K562 (cell line): ENCODE results near the gene KCNK16. TPM values are rescaled to one million over a fixed set of nuclear protein-coding genes. Genes with fewer than 3 reads are reported as not detected.
A peak's percentile ranks its signal among the peaks of the same experiment; 100 is the strongest.

Experiments used
- CREB3 ChIP-seq: fragments of 450-650 bp; conservative IDR thresholded peaks from 2 replicates; pipeline ENCODE4 v1.6.1; 2016; ENCODE audit warnings: missing genetic modification characterization, low read depth, mild to moderate bottlenecking, missing compliant biosample characterization, moderate library complexity
- HMBOX1 ChIP-seq: sonication (generic); IDR thresholded peaks from 2 replicates; pipeline ENCODE4 v1.6.1; 2016
- JUND ChIP-seq, 2 experiments: IDR thresholded peaks; 2 replicates in 1 of 2; 3 replicates in 1 of 2; pipeline ENCODE4 v1.6.1; 2011; ENCODE audit warnings: borderline replicate concordance in 2 of 2, low read depth in 2 of 2, low read length in 2 of 2, improper control_type of control experiment in 1 of 2, missing biosample characterization in 1 of 2, missing genetic modification characterization in 1 of 2, missing genetic modification reagents in 1 of 2
- MBD2 ChIP-seq: sonication (generic); IDR thresholded peaks from 2 replicates; pipeline ENCODE4 v1.6.1; 2016; ENCODE audit warnings: low read depth, borderline replicate concordance
- NCOA6 ChIP-seq: fragments of 450-650 bp; IDR thresholded peaks from 2 replicates; pipeline ENCODE4 v1.6.1; 2017; ENCODE audit warnings: mild to moderate bottlenecking
- POLR2G ChIP-seq: fragments of 200-400 bp; formaldehyde crosslinking; IDR thresholded peaks from 2 replicates; pipeline ENCODE4 v1.6.1; 2017; ENCODE audit warnings: low read depth, mild to moderate bottlenecking, antibody characterized with exemption, low read length, moderate library complexity
- POLR3G ChIP-seq: IDR thresholded peaks from 2 replicates; pipeline ENCODE4 v1.6.1; 2011; ENCODE audit not compliant: insufficient read length, insufficient replicate concordance; ENCODE audit errors: extremely low read depth
- RAD21 ChIP-seq, 2 experiments: fragments of 250-450 bp in 1 of 2; fragments of 450-650 bp in 1 of 2; sonication (Bioruptor Pico) in 1 of 2; formaldehyde crosslinking in 1 of 2; IDR thresholded peaks in 1 of 2; conservative IDR thresholded peaks in 1 of 2; 2 replicates each; pipeline versions ENCODE4 v1.4.0 to v1.8.0; 2020 to 2022; ENCODE audit warnings: mild to moderate bottlenecking in 2 of 2, moderate library complexity in 1 of 2
- SMARCC2 ChIP-seq: fragments of 450-650 bp; IDR thresholded peaks from 2 replicates; pipeline ENCODE4 v1.6.1; 2017; ENCODE audit warnings: antibody characterized with exemption, moderate library complexity, mild to moderate bottlenecking, low read depth
- STAT6 ChIP-seq: sonication (generic); formaldehyde crosslinking; IDR thresholded peaks from 2 replicates; pipeline ENCODE4 v1.8.1; 2023; ENCODE audit warnings: mild to moderate bottlenecking, missing genetic modification reagents
- XRCC5 ChIP-seq: fragments of 200-400 bp; formaldehyde crosslinking; IDR thresholded peaks from 2 replicates; pipeline ENCODE4 v1.6.1; 2017; ENCODE audit warnings: low read depth, mild to moderate bottlenecking, low read length
- ZFP30 ChIP-seq: fragments of 250-450 bp; sonication (Bioruptor Pico); IDR thresholded peaks from 2 replicates; pipeline ENCODE4 v1.8.0; 2022; ENCODE audit warnings: moderate library complexity, mild to moderate bottlenecking, inconsistent platforms, borderline replicate concordance
- ZNF12 ChIP-seq: sonication (generic); formaldehyde crosslinking; IDR thresholded peaks from 2 replicates; pipeline ENCODE4 v1.4.0; 2020; ENCODE audit warnings: mild to moderate bottlenecking, missing genetic modification reagents
- ZNF274 ChIP-seq: IDR thresholded peaks from 2 replicates; pipeline ENCODE4 v1.6.1; 2011; ENCODE audit warnings: low read depth, mild to moderate bottlenecking, low read length, moderate library complexity, borderline replicate concordance
- polyA plus RNA-seq, 8 experiments: library from polyadenylated mRNA; depleted of rRNA in 4 of 8; stranded (reverse) in 5 of 8; unstranded in 3 of 8; fragments of >200 nt; fragmentation: Nextera tagmentation in 2 of 8; fragmentation: Illumina TruSeq in 1 of 8; extraction: Ambion mirVana in 2 of 8; extraction: Trizol in 1 of 8; gene quantifications; 2 replicates each; pipeline versions ENCODE4 v1.2.1 to v1.2.3, GENCODE V29; 2011 to 2014; ENCODE audit warnings: inconsistent platforms in 1 of 8, missing spikeins in 1 of 8
- total RNA-seq, 7 experiments: library from RNA; depleted of rRNA in 6 of 7; stranded (reverse); fragments of >200 nt in 6 of 7; fragmentation: Illumina TruSeq in 2 of 7; extraction: Trizol in 2 of 7; gene quantifications; 2 replicates each; pipeline versions ENCODE4 v1.2.1 to v1.2.3, GENCODE V29; 2011 to 2021; ENCODE audit warnings: low replicate concordance in 1 of 7
- TF ChIP-seq, protein P1 (sequence below), 3 experiments: IDR thresholded peaks in 2 of 3; conservative IDR thresholded peaks in 1 of 3; 2 replicates each; pipeline ENCODE4 v1.5.1; 2011 to 2012; ENCODE audit warnings: low read length in 3 of 3, mild to moderate bottlenecking in 3 of 3, control low read depth in 2 of 3, improper control_type of control experiment in 1 of 3, inconsistent platforms in 1 of 3, low read depth in 1 of 3, mixed read lengths in 1 of 3, moderate library complexity in 1 of 3; ENCODE audit not compliant: insufficient read depth in 2 of 3
- TF ChIP-seq, protein P2 (sequence below): fragments of 450-650 bp; formaldehyde crosslinking; IDR thresholded peaks from 2 replicates; pipeline ENCODE4 v1.4.0; 2020; ENCODE audit warnings: mild to moderate bottlenecking, moderate library complexity
- TF ChIP-seq, protein P3 (sequence below): fragments of 450-650 bp; IDR thresholded peaks from 2 replicates; pipeline ENCODE4 v1.6.1; 2016; ENCODE audit warnings: low read depth, mild to moderate bottlenecking, moderate library complexity

The KCNK16 gene
- total and polyA plus RNA-seq, 9 of the 15 experiments (the other 6 are each of a cell fraction or from before 2014, with no cell fraction given): not detected

DNA sequence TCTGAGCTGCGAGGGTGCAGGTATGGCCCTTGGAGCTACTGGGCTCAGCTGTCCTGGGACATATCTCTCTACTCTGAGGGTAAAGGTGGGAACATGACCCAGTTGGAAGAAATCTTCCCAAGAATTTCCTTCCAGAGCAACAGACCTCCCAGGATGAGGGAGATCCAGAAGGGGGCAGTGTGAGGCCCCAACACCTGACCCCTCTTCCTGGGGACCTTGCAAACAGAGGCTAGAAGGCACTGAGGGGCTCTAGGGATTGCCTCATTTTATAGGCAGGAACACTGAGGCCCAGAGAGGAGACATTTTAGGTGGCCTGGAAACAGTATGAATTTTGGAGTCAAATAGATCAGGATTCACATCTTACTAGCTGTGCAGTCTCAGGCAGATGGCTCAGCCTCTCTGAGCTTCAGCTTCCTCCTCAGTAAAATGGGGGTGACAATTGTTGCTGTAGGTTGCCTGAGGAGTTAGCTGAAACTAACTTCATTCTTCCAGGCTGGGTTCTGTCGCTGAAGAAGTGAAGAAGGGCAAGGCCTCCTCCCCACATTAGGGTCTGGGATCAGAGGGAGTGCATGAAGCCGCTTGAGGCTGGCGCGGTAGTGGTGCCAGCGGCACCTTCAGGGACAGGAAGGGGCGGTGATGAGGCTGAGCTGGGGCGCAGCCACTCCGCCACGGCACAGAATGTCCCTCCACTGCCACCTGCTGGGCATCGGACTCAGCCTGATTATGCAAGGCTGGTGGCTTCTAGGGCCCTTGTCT is 19.7 kb downstream of the KCNK16 start (continued):
- TF ChIP-seq, protein P1, sequence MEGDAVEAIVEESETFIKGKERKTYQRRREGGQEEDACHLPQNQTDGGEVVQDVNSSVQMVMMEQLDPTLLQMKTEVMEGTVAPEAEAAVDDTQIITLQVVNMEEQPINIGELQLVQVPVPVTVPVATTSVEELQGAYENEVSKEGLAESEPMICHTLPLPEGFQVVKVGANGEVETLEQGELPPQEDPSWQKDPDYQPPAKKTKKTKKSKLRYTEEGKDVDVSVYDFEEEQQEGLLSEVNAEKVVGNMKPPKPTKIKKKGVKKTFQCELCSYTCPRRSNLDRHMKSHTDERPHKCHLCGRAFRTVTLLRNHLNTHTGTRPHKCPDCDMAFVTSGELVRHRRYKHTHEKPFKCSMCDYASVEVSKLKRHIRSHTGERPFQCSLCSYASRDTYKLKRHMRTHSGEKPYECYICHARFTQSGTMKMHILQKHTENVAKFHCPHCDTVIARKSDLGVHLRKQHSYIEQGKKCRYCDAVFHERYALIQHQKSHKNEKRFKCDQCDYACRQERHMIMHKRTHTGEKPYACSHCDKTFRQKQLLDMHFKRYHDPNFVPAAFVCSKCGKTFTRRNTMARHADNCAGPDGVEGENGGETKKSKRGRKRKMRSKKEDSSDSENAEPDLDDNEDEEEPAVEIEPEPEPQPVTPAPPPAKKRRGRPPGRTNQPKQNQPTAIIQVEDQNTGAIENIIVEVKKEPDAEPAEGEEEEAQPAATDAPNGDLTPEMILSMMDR (IDR thresholded peaks at IDR 0.05 in 2 of 3, conservative IDR thresholded peaks at IDR 0.05 in 1 of 3; ENCODE audit: insufficient read depth in 2 of 3, low read depth in 1 of 3, low read length in 3 of 3): peak; percentile 97 to 98 (median 98)
- TF ChIP-seq NCOA6: no peak
- no peak for TF ChIP-seq MBD2
- TF ChIP-seq HMBOX1: no peak
- peak; percentile 87 for TF ChIP-seq XRCC5
- TF ChIP-seq, protein P2, sequence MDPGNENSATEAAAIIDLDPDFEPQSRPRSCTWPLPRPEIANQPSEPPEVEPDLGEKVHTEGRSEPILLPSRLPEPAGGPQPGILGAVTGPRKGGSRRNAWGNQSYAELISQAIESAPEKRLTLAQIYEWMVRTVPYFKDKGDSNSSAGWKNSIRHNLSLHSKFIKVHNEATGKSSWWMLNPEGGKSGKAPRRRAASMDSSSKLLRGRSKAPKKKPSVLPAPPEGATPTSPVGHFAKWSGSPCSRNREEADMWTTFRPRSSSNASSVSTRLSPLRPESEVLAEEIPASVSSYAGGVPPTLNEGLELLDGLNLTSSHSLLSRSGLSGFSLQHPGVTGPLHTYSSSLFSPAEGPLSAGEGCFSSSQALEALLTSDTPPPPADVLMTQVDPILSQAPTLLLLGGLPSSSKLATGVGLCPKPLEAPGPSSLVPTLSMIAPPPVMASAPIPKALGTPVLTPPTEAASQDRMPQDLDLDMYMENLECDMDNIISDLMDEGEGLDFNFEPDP (CRISPR knock-in tag): no peak
- TF ChIP-seq SMARCC2: no peak
- no peak for TF ChIP-seq POLR2G
- TF ChIP-seq, protein P3, sequence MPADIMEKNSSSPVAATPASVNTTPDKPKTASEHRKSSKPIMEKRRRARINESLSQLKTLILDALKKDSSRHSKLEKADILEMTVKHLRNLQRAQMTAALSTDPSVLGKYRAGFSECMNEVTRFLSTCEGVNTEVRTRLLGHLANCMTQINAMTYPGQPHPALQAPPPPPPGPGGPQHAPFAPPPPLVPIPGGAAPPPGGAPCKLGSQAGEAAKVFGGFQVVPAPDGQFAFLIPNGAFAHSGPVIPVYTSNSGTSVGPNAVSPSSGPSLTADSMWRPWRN: no peak
- peak; percentile 99 to 100 for TF ChIP-seq RAD21 (CRISPR knock-in tag; conservative IDR thresholded peaks at IDR 0.05 in 1 of 2, IDR thresholded peaks at IDR 0.05 in 1 of 2)
- no peak for TF ChIP-seq STAT6 (CRISPR knock-in tag)
- TF ChIP-seq ZNF12: 0 out of 2 replicates have a peak, but pooled peaks have one; percentile 38
- TF ChIP-seq ZFP30 (CRISPR knock-in tag): no peak
- no peak for TF ChIP-seq ZNF274
- no peak for TF ChIP-seq POLR3G
- TF ChIP-seq CREB3 (tag): no peak
- TF ChIP-seq JUND (IDR thresholded peaks at IDR 0.05; ENCODE audit: borderline replicate concordance, low read depth, low read length): peak; percentile 33; the same call in 1 of the 2 replicates
- no peak; the same call in 2 of the 3 replicates for TF ChIP-seq JUND (tag; IDR thresholded peaks at IDR 0.05; ENCODE audit: borderline replicate concordance, low read depth, low read length)
